IMR-90 (cell line): Measurements from ENCODE around the gene RIC3. TPM values are rescaled to one million over a fixed set of nuclear protein-coding genes. Genes with fewer than 3 reads are reported as not detected.

Source experiments
- ATAC-seq: fragments of 200-7000 bp; cut with Tn5 transposase; 2 replicates; pipeline ENCODE4 v1.9.1; 2020; ENCODE audit warnings: low read depth, mild to moderate bottlenecking, moderate library complexity
- BruUV-seq: library from RNA; stranded (reverse); fragments of 400-500 nt; replicated peaks from 2 replicates; lab custom pipeline; 2021; lab: Mats Ljungman, UMichigan
- CTCF ChIA-PET: fragments of 300-600 bp; formaldehyde crosslinking; extraction: SDS; loops from one replicate; lab custom pipeline; 2021; ENCODE audit warnings: antibody characterized with exemption; lab: Yijun Ruan, JAX
- POLR2A ChIA-PET: fragments of 300-600 bp; sonication (Branson Sonifier 250); formaldehyde crosslinking; loops from one replicate; lab custom pipeline; 2022; ENCODE audit warnings: antibody characterized with exemption; ENCODE audit not compliant: unreplicated experiment; lab: Charles Lee
- DNase-seq: peaks from one replicate; pipeline ENCODE4 v3.0.0; 2013
- H2AFZ ChIP-seq: replicated peaks from 2 replicates; pipeline ENCODE3; 2013; ENCODE audit warnings: low read length, mild to moderate bottlenecking; ENCODE audit not compliant: poor library complexity
- H2AK5ac ChIP-seq: 2 replicates; pipeline ENCODE4 v1.6.1; 2013; ENCODE audit warnings: low read depth, low read length, inconsistent platforms
- H2AK9ac ChIP-seq: replicated peaks from 2 replicates; pipeline ENCODE3; 2013; ENCODE audit warnings: mild to moderate bottlenecking, low read depth, low read length, moderate library complexity; ENCODE audit not compliant: poor library complexity
- H2BK120ac ChIP-seq: 2 replicates; pipeline ENCODE4 v1.6.1; 2013; ENCODE audit warnings: low read depth, low read length, inconsistent platforms
- H2BK15ac ChIP-seq: 3 replicates; pipeline ENCODE4 v1.6.1; 2013; ENCODE audit warnings: low read depth, low read length, inconsistent platforms
- H2BK20ac ChIP-seq: 2 replicates; pipeline ENCODE4 v1.6.1; 2013; ENCODE audit warnings: low read depth, mild to moderate bottlenecking, inconsistent platforms, low read length, moderate library complexity
- H2BK5ac ChIP-seq: 2 replicates; pipeline ENCODE4 v1.6.1; 2013; ENCODE audit warnings: mild to moderate bottlenecking, low read depth, low read length, inconsistent platforms; ENCODE audit not compliant: poor library complexity, severe bottlenecking
- H3K14ac ChIP-seq: replicated peaks from 2 replicates; pipeline ENCODE4 v1.6.1; 2013; ENCODE audit warnings: low read depth, low read length, inconsistent platforms
- H3K18ac ChIP-seq: 2 replicates; pipeline ENCODE4 v1.6.1; 2013; ENCODE audit warnings: low read depth, low read length, control low read depth
- H3K23ac ChIP-seq: 2 replicates; pipeline ENCODE4 v1.6.1; 2013; ENCODE audit warnings: low read depth, low read length, inconsistent platforms
- H3K27ac ChIP-seq: 2 replicates; pipeline ENCODE4 v1.5.1; 2013; ENCODE audit warnings: mild to moderate bottlenecking, control low read depth, low read length; ENCODE audit not compliant: insufficient read depth
- H3K27me3 ChIP-seq: 2 replicates; pipeline ENCODE4 v1.6.1; 2013; ENCODE audit warnings: low read length; ENCODE audit not compliant: control insufficient read depth, insufficient read depth
- H3K36me3 ChIP-seq: 2 replicates; pipeline ENCODE4 v1.6.1; 2013; ENCODE audit warnings: low read length, mixed read lengths; ENCODE audit not compliant: control insufficient read depth, insufficient read depth
- H3K4ac ChIP-seq: 2 replicates; pipeline ENCODE4 v1.6.1; 2013; ENCODE audit warnings: low read depth, low read length, inconsistent platforms
- H3K4me1 ChIP-seq: 2 replicates; pipeline ENCODE4 v1.6.1; 2013; ENCODE audit warnings: low read length, mixed read lengths; ENCODE audit not compliant: control insufficient read depth, insufficient read depth
- H3K4me2 ChIP-seq: 2 replicates; pipeline ENCODE4 v1.6.1; 2013; ENCODE audit warnings: low read depth, mild to moderate bottlenecking, control low read depth, low read length, moderate library complexity
- H3K4me3 ChIP-seq: 2 replicates; pipeline ENCODE4 v1.5.1; 2013; ENCODE audit warnings: low read depth, mild to moderate bottlenecking, control low read depth, low read length, moderate library complexity; ENCODE audit not compliant: insufficient read depth
- H3K56ac ChIP-seq: 2 replicates; pipeline ENCODE4 v1.6.1; 2013; ENCODE audit warnings: low read length, inconsistent platforms; ENCODE audit not compliant: insufficient read depth; ENCODE audit errors: extremely low read depth
- H3K79me1 ChIP-seq, 2 experiments: 2 replicates each; pipeline ENCODE4 v1.6.1; 2013; ENCODE audit warnings: low read length in 2 of 2, inconsistent platforms in 1 of 2, low read depth in 1 of 2
- H3K9ac ChIP-seq: 2 replicates; pipeline ENCODE4 v1.6.1; 2013; ENCODE audit warnings: low read depth, low read length, control low read depth
- H3K9me1 ChIP-seq: 2 replicates; pipeline ENCODE4 v1.6.1; 2013; ENCODE audit warnings: low read length, inconsistent platforms; ENCODE audit not compliant: insufficient read depth
- H3K9me3 ChIP-seq: 2 replicates; pipeline ENCODE4 v1.6.1; 2013; ENCODE audit warnings: low read length; ENCODE audit not compliant: control insufficient read depth, insufficient read depth
- H4K20me1 ChIP-seq: 2 replicates; pipeline ENCODE4 v1.6.1; 2013; ENCODE audit warnings: low read length, inconsistent platforms; ENCODE audit not compliant: insufficient read depth
- H4K5ac ChIP-seq: 2 replicates; pipeline ENCODE4 v1.6.1; 2013; ENCODE audit warnings: mild to moderate bottlenecking, low read depth, low read length, control low read depth
- H4K8ac ChIP-seq, 2 experiments: 2 replicates each; pipeline ENCODE4 v1.6.1; 2013; ENCODE audit warnings: low read depth in 2 of 2, low read length in 2 of 2, control low read depth in 1 of 2, inconsistent platforms in 1 of 2
- H4K91ac ChIP-seq: 2 replicates; pipeline ENCODE4 v1.6.1; 2013; ENCODE audit warnings: low read depth, low read length, inconsistent platforms; ENCODE audit not compliant: insufficient read depth
- MXI1 ChIP-seq: IDR thresholded peaks from 2 replicates; pipeline ENCODE4 v1.6.1; 2012; ENCODE audit warnings: low read depth, mild to moderate bottlenecking, low read length, moderate library complexity, borderline replicate concordance
- RAD21 ChIP-seq: IDR thresholded peaks from 2 replicates; pipeline ENCODE4 v1.6.1; 2012; ENCODE audit warnings: low read length, improper control_type of control experiment
- SMC3 ChIP-seq: fragments of 150-350 bp; IDR thresholded peaks from 2 replicates; pipeline ENCODE4 v1.6.1; 2016; ENCODE audit warnings: low read depth, mild to moderate bottlenecking, antibody characterized with exemption, low read length, moderate library complexity
- WGBS, 2 experiments: methylation state at CpG; one replicate each; pipeline versions ENCODE4 v1.1.5 to v1.1.7; 2013; ENCODE audit warnings: missing lambda C conversion rate in 2 of 2; ENCODE audit not compliant: insufficient read length in 1 of 2; ENCODE audit errors: extremely low coverage in 2 of 2; 5-methylcytosine and 5-hydroxymethylcytosine counted together
- dilution Hi-C: fragments of 300-500 bp; cut with HindIII; formaldehyde crosslinking; loops from one replicate; pipeline ENCODE4 v1.14.3; 2018; ENCODE audit warnings: low sequenced_read_pairs; ENCODE audit not compliant: unreplicated experiment
- in situ Hi-C: fragments of 300-500 bp; cut with MboI; formaldehyde crosslinking; loops from 3 replicates; pipeline ENCODE4 v1.14.3; 2019; ENCODE audit warnings: low sequenced_read_pairs, inconsistent platforms, mixed read lengths
- intact Hi-C: fragments of 100-400 bp; cut with micrococcal nuclease; formaldehyde crosslinking; loops from 2 replicates; pipeline ENCODE4 v1.10.0; 2022
- polyA plus RNA-seq, 3 experiments: library from polyadenylated mRNA; depleted of rRNA; stranded (reverse); fragments of >200 nt; gene quantifications; 2 replicates each; pipeline ENCODE4 v1.2.3, GENCODE V29; 2012; ENCODE audit warnings: low replicate concordance in 1 of 3
- total RNA-seq: library from RNA; depleted of rRNA; stranded (reverse); fragments of >200 nt; gene quantifications from 2 replicates; pipeline ENCODE4 v1.2.3, GENCODE V29; 2012
- TF ChIP-seq, protein P1 (sequence below): fragments of 150-350 bp; IDR thresholded peaks from 2 replicates; pipeline ENCODE4 v1.6.1; 2017; ENCODE audit warnings: mild to moderate bottlenecking, antibody characterized with exemption, low read length, low read depth
- TF ChIP-seq, protein P2 (sequence below): conservative IDR thresholded peaks from 2 replicates; pipeline ENCODE4 v1.5.1; 2012; ENCODE audit warnings: mild to moderate bottlenecking, low read depth, low read length, improper control_type of control experiment

RIC3 gene
- total and polyA plus RNA-seq, 2 of the 4 experiments (the other 2 are of a cell fraction), result not detected

GRCh38 chr11:8093931-8094575, 74.8 kb downstream of the RIC3 start (continued):
- TF ChIP-seq MXI1, result no peak

DNA sequence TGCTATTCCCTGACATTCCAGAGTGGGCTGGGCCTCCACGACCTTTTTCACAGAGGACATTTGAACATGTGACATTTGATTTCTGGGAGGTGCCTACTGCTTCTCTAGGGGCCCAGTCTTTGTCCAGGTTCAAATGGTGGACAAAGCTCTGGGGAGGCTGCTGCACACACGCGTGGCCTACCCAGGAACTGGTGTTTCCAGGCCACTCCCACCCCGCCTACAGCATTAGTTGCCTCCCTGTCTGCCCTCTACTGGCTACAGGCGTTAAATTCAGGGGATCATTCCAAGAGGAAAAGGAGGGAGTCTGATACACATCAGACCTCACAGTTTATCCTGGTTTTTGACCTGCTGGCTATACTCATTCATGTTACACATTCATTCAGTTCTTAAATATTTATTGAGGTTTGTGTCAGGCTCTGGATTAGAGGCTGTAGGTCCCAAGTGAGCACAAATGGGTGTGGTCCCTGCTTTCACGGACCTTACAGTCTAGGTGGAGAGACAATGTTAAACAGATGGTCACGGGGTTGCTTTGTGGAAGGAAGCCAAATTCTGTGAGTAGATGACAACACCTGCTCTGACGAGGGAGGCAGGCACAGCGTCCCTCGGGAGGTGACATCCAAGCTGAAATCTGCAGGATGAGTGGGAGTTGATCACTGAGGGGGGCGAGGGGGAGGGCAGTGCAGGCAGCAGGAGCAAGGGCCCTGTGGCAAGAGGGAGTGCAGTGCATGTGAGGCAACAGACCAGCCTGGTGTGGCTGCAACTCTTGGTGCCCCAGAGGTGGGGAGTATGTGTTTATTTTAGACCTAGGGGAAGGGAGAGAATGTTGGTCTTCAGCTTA, 76.0 kb downstream of the RIC3 start:
- H3K4me2 ChIP-seq, result no peak overlapping the region
- no TSS peak for BruUV-seq
- no peak overlapping the region for H4K5ac ChIP-seq
- H3K79me1 ChIP-seq, result peaks cover 0 to 2% of the 10 kb centered on the region in 2 experiments; a peak in 1 of 4 replicates
- H2BK120ac ChIP-seq, result no peak overlapping the region
- H3K23ac ChIP-seq, result no peak overlapping the region
- H3K27me3 ChIP-seq, result no peaks in the 10 kb centered on the region
- dilution Hi-C loops, result no loop called here
- ChIA-PET CTCF (interaction anchor here (1.2 to 5.3 kb wide), 3 partner anchors 12 to 86 kb away, joined by 3 to 30 read pairs (median 4); no protein-coding TSS in a partner anchor), POLR2A (no interaction called here)
- no peak overlapping the region for H3K27ac ChIP-seq
- whole genome bisulfite sequencing, 2 experiments, result 79% methylated on average over 5 of the region's 11 CpGs; no CpG with 5 or more reads in 1 of the 2 experiments
- H2BK20ac ChIP-seq, result no peak overlapping the region
- H3K4ac ChIP-seq, result no peak overlapping the region
- no peaks in the 10 kb centered on the region for H3K9me3 ChIP-seq
- no peak overlapping the region for H3K18ac ChIP-seq
- no peak overlapping the region for H2BK5ac ChIP-seq
- no peak overlapping the region for H4K91ac ChIP-seq
- H3K9me1 ChIP-seq, result no peaks in the 10 kb centered on the region
- no peak overlapping the region for H3K56ac ChIP-seq
- ATAC-seq (peak; percentile 97), DNase-seq (peak; percentile 66)
- no peak overlapping the region for H3K14ac ChIP-seq
- H4K20me1 ChIP-seq, result peaks cover 10% of the 10 kb centered on the region; the same call in 1 of the 2 replicates
- H3K36me3 ChIP-seq, result peaks cover 16% of the 10 kb centered on the region
- intact Hi-C loops, result loop anchor here (1.0 to 10.0 kb wide), 3 partner anchors 60 to 418 kb away; partner anchors contain the start of gene CYB5R2
- peak overlapping the region in 1 of 2 experiments; percentile 61; a peak in 1 of 4 replicates for H4K8ac ChIP-seq
- H3K4me1 ChIP-seq, result peaks cover under 1% of the 10 kb centered on the region; the same call in 1 of the 2 replicates
- no peak overlapping the region for H3K9ac ChIP-seq
- in situ Hi-C loops, result loop anchor here (10.0 to 25.0 kb wide), 3 partner anchors 58 to 406 kb away; no protein-coding TSS in a partner anchor
- H2BK15ac ChIP-seq, result no peak overlapping the region
- H2AK9ac ChIP-seq, result peak overlapping the region; percentile 23
- H2AFZ ChIP-seq, result peak overlapping the region; percentile 82
- TF ChIP-seq, protein P1, sequence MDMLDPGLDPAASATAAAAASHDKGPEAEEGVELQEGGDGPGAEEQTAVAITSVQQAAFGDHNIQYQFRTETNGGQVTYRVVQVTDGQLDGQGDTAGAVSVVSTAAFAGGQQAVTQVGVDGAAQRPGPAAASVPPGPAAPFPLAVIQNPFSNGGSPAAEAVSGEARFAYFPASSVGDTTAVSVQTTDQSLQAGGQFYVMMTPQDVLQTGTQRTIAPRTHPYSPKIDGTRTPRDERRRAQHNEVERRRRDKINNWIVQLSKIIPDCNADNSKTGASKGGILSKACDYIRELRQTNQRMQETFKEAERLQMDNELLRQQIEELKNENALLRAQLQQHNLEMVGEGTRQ, result no peak
- peak; percentile 69 for TF ChIP-seq SMC3
- TF ChIP-seq, protein P2, sequence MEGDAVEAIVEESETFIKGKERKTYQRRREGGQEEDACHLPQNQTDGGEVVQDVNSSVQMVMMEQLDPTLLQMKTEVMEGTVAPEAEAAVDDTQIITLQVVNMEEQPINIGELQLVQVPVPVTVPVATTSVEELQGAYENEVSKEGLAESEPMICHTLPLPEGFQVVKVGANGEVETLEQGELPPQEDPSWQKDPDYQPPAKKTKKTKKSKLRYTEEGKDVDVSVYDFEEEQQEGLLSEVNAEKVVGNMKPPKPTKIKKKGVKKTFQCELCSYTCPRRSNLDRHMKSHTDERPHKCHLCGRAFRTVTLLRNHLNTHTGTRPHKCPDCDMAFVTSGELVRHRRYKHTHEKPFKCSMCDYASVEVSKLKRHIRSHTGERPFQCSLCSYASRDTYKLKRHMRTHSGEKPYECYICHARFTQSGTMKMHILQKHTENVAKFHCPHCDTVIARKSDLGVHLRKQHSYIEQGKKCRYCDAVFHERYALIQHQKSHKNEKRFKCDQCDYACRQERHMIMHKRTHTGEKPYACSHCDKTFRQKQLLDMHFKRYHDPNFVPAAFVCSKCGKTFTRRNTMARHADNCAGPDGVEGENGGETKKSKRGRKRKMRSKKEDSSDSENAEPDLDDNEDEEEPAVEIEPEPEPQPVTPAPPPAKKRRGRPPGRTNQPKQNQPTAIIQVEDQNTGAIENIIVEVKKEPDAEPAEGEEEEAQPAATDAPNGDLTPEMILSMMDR, result peak; percentile 73
- TF ChIP-seq RAD21, result peak; percentile 59
- H2AK5ac ChIP-seq, result no peak overlapping the region
- H3K4me3 ChIP-seq, result no peak overlapping the region
